PC-3 (cell line): ENCODE data around the gene TMEM229B. TPM values are rescaled to one million over a fixed set of nuclear protein-coding genes. Genes with fewer than 3 reads are reported as not detected.
A peak's percentile ranks its signal among the peaks of the same experiment; 100 is the strongest.

Experiments used
- ATAC-seq: fragments of 200-7000 bp; cut with Tn5 transposase; 2 replicates; pipeline ENCODE4 v1.9.1; 2020; ENCODE audit warnings: mild to moderate bottlenecking, moderate library complexity
- BruUV-seq: library from RNA; stranded (reverse); fragments of 400-500 nt; replicated peaks from 2 replicates; lab custom pipeline; 2021; lab: Mats Ljungman, UMichigan
- CTCF ChIA-PET: fragments of 300-600 bp; sonication (Branson Sonifier 250); formaldehyde crosslinking; loops from one replicate; lab custom pipeline; 2022; ENCODE audit warnings: antibody characterized with exemption; lab: Charles Lee
- POLR2A ChIA-PET: fragments of 300-600 bp; sonication (Branson Sonifier 250); formaldehyde crosslinking; loops from one replicate; lab custom pipeline; 2022; ENCODE audit warnings: antibody characterized with exemption; ENCODE audit not compliant: unreplicated experiment; lab: Charles Lee
- DNase-seq: peaks from one replicate; pipeline ENCODE4 v3.0.0-alpha.2; 2015
- H2AFZ ChIP-seq: fragments of 300-600 bp; sonication (generic); 2 replicates; pipeline ENCODE4 v1.6.0; 2016; ENCODE audit warnings: antibody characterized with exemption, low read length
- H3F3A ChIP-seq: fragments of 300-600 bp; sonication (generic); one replicate; pipeline ENCODE4 v1.6.0; 2017; ENCODE audit warnings: antibody characterized with exemption, low read length, control low read depth, mild to moderate bottlenecking; ENCODE audit not compliant: unreplicated experiment
- H3K27ac ChIP-seq: fragments of 300-600 bp; sonication (generic); 2 replicates; pipeline ENCODE4 v1.5.1; 2016; ENCODE audit warnings: mild to moderate bottlenecking, low read length
- H3K27me3 ChIP-seq: fragments of 300-600 bp; sonication (generic); 2 replicates; pipeline ENCODE4 v1.6.1; 2016; ENCODE audit warnings: low read length, mixed read lengths
- H3K36me3 ChIP-seq: fragments of 300-600 bp; sonication (generic); 2 replicates; pipeline ENCODE4 v1.6.1; 2016; ENCODE audit warnings: low read depth, mixed run types, low read length, mixed read lengths
- H3K4me1 ChIP-seq: fragments of 300-600 bp; sonication (generic); 2 replicates; pipeline ENCODE4 v1.5.1; 2016; ENCODE audit warnings: low read length; ENCODE audit not compliant: insufficient read depth
- H3K4me2 ChIP-seq: fragments of 300-600 bp; sonication (generic); 2 replicates; pipeline ENCODE4 v1.6.0; 2016; ENCODE audit warnings: low read length
- H3K4me3 ChIP-seq: fragments of 300-600 bp; sonication (generic); 2 replicates; pipeline ENCODE4 v1.5.1; 2016; ENCODE audit warnings: mild to moderate bottlenecking, low read length, mixed read lengths
- H3K79me2 ChIP-seq: fragments of 300-600 bp; sonication (generic); 2 replicates; pipeline ENCODE4 v1.6.1; 2017; ENCODE audit warnings: low read length, mixed read lengths
- H3K9ac ChIP-seq: fragments of 300-600 bp; sonication (generic); 2 replicates; pipeline ENCODE4 v1.6.0; 2016; ENCODE audit warnings: mild to moderate bottlenecking, low read length
- H3K9me2 ChIP-seq: fragments of 300-600 bp; sonication (generic); replicated peaks from 2 replicates; pipeline ENCODE4 v1.6.1; 2016; ENCODE audit warnings: mixed run types, low read length, mixed read lengths
- H3K9me3 ChIP-seq: fragments of 300-600 bp; sonication (generic); 2 replicates; pipeline ENCODE4 v1.6.1; 2016; ENCODE audit warnings: low read length, mixed read lengths
- H4K20me1 ChIP-seq: fragments of 300-600 bp; sonication (generic); 2 replicates; pipeline ENCODE4 v1.6.1; 2016; ENCODE audit warnings: low read length, mixed read lengths
- EZH2 ChIP-seq: fragments of 300-600 bp; sonication (generic); IDR thresholded peaks from one replicate; pipeline ENCODE4 v1.6.1; 2017; ENCODE audit warnings: antibody characterized with exemption, mild to moderate bottlenecking, low read length; ENCODE audit not compliant: unreplicated experiment
- EZH2phosphoT487 ChIP-seq: fragments of 300-600 bp; sonication (generic); IDR thresholded peaks from 2 replicates; pipeline ENCODE4 v1.6.1; 2018; ENCODE audit warnings: mild to moderate bottlenecking, antibody characterized with exemption, low read length, borderline replicate concordance
- intact Hi-C: fragments of 100-400 bp; cut with micrococcal nuclease; formaldehyde crosslinking; loops from 2 replicates; pipeline ENCODE4 v1.9.0; 2023
- total RNA-seq: library from RNA; depleted of rRNA; stranded (reverse); fragments of >200 nt; gene quantifications from 2 replicates; pipeline ENCODE4 v1.2.3, GENCODE V29; 2014
- TF ChIP-seq, protein P1 (sequence below): fragments of 300-600 bp; sonication (generic); conservative IDR thresholded peaks from 2 replicates; pipeline ENCODE4 v1.5.1; 2017; ENCODE audit warnings: antibody characterized with exemption, low read depth, mild to moderate bottlenecking, low read length

Gene TMEM229B
- total RNA-seq, 1 experiment from 2014 or later, result not detected

DNA sequence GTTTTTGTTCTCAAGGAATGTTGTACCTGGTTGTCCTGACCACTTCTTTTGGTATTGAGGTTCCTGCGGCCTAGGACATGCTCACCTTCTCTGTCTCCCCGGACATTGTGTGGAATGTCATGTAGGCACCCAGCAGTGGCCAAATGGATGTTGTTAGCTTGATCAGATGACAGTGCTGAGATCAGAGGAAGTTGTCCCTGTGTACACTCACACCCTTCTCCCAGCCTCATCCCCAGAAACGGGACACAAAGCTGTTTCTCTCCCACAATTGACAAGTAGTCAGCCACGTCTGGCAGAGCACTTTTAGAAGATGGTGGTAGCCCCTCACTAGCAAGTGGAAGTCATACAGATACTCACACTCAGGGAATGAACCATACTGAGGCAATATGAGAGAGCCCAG lies 47.6 kb upstream of the TMEM229B start:
- H3F3A ChIP-seq, result no peaks in the 10 kb centered on the region
- no peaks in the 10 kb centered on the region for H4K20me1 ChIP-seq
- no peak overlapping the region for H3K9ac ChIP-seq
- no peaks in the 10 kb centered on the region for H3K9me3 ChIP-seq
- H3K79me2 ChIP-seq, result no peaks in the 10 kb centered on the region
- H3K27ac ChIP-seq, result no peak overlapping the region
- ChIA-PET POLR2A (no interaction called here), CTCF (interaction anchor here (1.5 kb wide), 1 partner anchor 9 kb away, joined by 8 read pairs; no protein-coding TSS in a partner anchor)
- H3K36me3 ChIP-seq, result no peaks in the 10 kb centered on the region
- H3K9me2 ChIP-seq, result no peaks in the 10 kb centered on the region
- no TSS peak for BruUV-seq
- H3K4me1 ChIP-seq, result peaks cover 6% of the 10 kb centered on the region; the same call in 1 of the 2 replicates
- H2AFZ ChIP-seq, result no peak overlapping the region
- no peak overlapping the region for H3K4me3 ChIP-seq
- no peaks in the 10 kb centered on the region for H3K27me3 ChIP-seq
- no peak for ATAC-seq
- intact Hi-C loops, result no loop called here
- no peak overlapping the region for H3K4me2 ChIP-seq
- no peak for DNase-seq
- TF ChIP-seq, protein P1, sequence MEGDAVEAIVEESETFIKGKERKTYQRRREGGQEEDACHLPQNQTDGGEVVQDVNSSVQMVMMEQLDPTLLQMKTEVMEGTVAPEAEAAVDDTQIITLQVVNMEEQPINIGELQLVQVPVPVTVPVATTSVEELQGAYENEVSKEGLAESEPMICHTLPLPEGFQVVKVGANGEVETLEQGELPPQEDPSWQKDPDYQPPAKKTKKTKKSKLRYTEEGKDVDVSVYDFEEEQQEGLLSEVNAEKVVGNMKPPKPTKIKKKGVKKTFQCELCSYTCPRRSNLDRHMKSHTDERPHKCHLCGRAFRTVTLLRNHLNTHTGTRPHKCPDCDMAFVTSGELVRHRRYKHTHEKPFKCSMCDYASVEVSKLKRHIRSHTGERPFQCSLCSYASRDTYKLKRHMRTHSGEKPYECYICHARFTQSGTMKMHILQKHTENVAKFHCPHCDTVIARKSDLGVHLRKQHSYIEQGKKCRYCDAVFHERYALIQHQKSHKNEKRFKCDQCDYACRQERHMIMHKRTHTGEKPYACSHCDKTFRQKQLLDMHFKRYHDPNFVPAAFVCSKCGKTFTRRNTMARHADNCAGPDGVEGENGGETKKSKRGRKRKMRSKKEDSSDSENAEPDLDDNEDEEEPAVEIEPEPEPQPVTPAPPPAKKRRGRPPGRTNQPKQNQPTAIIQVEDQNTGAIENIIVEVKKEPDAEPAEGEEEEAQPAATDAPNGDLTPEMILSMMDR, result no peak
- TF ChIP-seq EZH2phosphoT487, result no peak
- TF ChIP-seq EZH2, result no peak

DNA sequence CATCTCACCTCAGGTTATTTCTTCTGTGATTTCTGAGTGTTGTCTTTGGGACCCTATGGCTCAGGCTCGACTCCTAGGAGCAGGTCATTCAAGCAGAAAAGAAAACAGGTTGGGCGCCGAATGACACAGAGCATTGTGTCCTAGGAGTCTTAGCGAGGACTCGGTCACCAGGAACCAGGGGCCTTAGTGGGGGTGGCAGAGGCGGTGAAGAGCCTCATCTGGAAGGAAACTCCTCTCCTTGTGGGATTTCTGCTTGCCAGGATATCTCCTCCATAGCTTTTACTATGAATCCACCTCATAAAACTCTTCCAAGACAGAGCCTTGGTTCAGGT lies 45.2 kb upstream of the TMEM229B start:
- BruUV-seq, result no TSS peak
- ATAC-seq (peak; percentile 34), DNase-seq (peak; percentile 32)
- peaks cover 6% of the 10 kb centered on the region; the same call in 1 of the 2 replicates for H3K4me1 ChIP-seq
- no peak overlapping the region for H3K27ac ChIP-seq
- POLR2A ChIA-PET, result no interaction called here
- H3K9ac ChIP-seq, result peak overlapping the region; percentile 34; the same call in 1 of the 2 replicates
- no peaks in the 10 kb centered on the region for H3K27me3 ChIP-seq
- intact Hi-C loops, result loop anchor here (2.0 kb wide), 1 partner anchor 107 kb away; no protein-coding TSS in a partner anchor
- no peak for TF ChIP-seq EZH2
- TF ChIP-seq, protein P1, result no peak
- CTCF ChIA-PET, result interaction anchor here (0.8 to 1.7 kb wide), 4 partner anchors 10 to 171 kb away, joined by 3 to 10 read pairs (median 4); no protein-coding TSS in a partner anchor
- H4K20me1 ChIP-seq, result no peaks in the 10 kb centered on the region
- no peaks in the 10 kb centered on the region for H3K9me2 ChIP-seq
- H3K4me3 ChIP-seq, result peak overlapping the region; percentile 79
- peak overlapping the region; percentile 99 for H2AFZ ChIP-seq
- no peaks in the 10 kb centered on the region for H3K36me3 ChIP-seq
- peak overlapping the region; percentile 88 for H3K4me2 ChIP-seq
- no peaks in the 10 kb centered on the region for H3F3A ChIP-seq
- no peaks in the 10 kb centered on the region for H3K79me2 ChIP-seq
- H3K9me3 ChIP-seq, result no peaks in the 10 kb centered on the region

DNA sequence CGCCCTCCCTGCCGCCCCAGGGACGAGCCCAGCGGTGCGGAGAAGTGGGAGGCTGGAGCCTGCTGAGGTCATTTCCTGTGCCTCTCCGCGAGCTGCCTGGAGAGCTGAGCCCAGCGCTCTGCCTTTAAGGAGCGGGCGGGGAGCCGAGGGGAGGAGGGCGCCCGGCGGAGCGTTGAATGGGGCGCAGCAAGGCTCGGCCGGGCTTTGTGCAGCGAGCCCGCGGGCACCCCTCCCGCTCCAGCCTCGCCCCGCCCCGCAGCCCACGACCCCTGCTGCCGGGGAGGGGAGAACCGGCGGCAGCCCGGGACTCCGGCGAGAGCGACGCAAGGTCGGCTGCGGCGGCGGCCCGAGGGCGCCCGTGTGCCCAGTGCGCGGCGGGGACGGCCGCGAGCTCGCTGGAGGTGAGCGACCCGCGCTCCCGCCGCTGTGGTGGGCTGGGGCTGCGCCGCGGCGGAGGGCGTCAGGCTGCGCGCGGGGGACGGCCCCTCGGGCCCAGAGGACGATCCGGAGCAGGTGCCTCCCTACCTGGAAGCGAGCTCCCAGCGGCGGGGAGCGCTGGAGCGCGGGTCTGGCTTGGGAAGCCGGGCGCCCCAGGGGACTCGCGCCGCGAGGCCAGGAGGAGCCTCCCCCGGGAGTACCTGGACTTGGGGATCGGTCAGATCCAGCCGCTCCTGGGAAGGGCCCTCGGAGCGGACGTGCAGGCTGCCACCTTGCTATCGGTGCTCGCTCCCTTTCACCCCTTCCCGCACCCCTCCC lies 44.7 kb upstream of the TMEM229B start, which contains the start of gene PLEKHH1:
PLEKHH1 (plus strand) TSS at position 293 of the 756 bp plus-strand sequence. CDS start 8,578 bp downstream, outside the sequence.
- ChIA-PET POLR2A (no interaction called here), CTCF (interaction anchor here (0.6 to 1.7 kb wide), 6 partner anchors 9 to 171 kb away, joined by 3 to 10 read pairs (median 3); no protein-coding TSS in a partner anchor)
- Histone ChIP-seq H3K27me3 (no peaks in the 10 kb centered on the region), H3K9ac (peak within 1 kb of the TSS; percentile 63), H3K4me2 (peak within 1 kb of the TSS; percentile 88), H3K9me2 (no peaks in the 10 kb centered on the region), H3F3A (no peaks in the 10 kb centered on the region), H4K20me1 (no peaks in the 10 kb centered on the region), H3K36me3 (no peaks in the 10 kb centered on the region), H3K27ac (no peak within 1 kb of the TSS), H3K79me2 (no peaks in the 10 kb centered on the region), H2AFZ (peak within 1 kb of the TSS; percentile 99), H3K9me3 (no peaks in the 10 kb centered on the region), H3K4me3 (peak within 1 kb of the TSS; percentile 79), H3K4me1 (peaks cover 6% of the 10 kb centered on the region; the same call in 1 of the 2 replicates)
- TF ChIP-seq EZH2phosphoT487 (no peak), EZH2 (no peak)
- TF ChIP-seq, protein P1, result no peak
- ATAC-seq (peak; percentile 92), DNase-seq (peak; percentile 80)
- BruUV-seq, result no TSS peak
- intact Hi-C loops, result loop anchor here (2.0 kb wide), 1 partner anchor 106 kb away; no protein-coding TSS in a partner anchor
